SH-SY5Y (cell line): ENCODE data around the gene BCDIN3D.

Experiments used
- GATA2 ChIP-seq: IDR thresholded peaks from 2 replicates; pipeline ENCODE4 v1.6.1; 2011; ENCODE audit warnings: mild to moderate bottlenecking, low read depth, low read length
- GATA3 ChIP-seq: IDR thresholded peaks from 2 replicates; pipeline ENCODE4 v1.6.1; 2011; ENCODE audit warnings: low read depth, mild to moderate bottlenecking, low read length, moderate library complexity

The BCDIN3D gene

DNA sequence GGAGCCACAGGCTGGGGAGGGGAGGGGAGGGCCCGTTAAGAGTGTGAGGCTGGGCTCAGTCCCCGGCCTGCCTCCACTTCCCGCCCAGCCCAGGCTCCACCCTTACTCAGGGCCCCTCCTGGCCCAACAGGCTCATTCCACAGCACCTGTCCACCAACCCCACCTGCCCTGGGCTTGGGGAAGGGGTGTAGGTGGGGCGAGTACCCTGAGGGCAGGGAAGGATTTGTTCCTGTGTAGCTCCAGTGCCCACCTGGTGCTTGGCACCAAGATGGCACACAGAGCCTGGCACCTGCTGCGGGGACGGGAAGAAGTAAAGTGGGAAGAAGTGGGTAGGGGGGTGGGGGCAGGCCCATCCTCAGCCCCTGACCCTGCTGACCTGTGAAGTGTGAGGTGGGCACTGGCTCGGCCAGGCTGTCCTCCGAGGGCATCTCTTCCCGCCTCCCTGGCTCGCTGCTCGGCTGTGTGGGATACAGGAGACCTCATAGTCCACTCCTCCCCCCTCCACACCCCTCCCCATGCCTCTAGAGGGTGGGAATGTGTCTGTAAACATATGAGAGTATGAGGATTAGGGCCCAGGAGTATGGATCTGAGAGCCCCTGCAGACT lies 49.8 kb downstream of the BCDIN3D start:
- TF ChIP-seq GATA2 = no peak
- TF ChIP-seq GATA3 = no peak

DNA sequence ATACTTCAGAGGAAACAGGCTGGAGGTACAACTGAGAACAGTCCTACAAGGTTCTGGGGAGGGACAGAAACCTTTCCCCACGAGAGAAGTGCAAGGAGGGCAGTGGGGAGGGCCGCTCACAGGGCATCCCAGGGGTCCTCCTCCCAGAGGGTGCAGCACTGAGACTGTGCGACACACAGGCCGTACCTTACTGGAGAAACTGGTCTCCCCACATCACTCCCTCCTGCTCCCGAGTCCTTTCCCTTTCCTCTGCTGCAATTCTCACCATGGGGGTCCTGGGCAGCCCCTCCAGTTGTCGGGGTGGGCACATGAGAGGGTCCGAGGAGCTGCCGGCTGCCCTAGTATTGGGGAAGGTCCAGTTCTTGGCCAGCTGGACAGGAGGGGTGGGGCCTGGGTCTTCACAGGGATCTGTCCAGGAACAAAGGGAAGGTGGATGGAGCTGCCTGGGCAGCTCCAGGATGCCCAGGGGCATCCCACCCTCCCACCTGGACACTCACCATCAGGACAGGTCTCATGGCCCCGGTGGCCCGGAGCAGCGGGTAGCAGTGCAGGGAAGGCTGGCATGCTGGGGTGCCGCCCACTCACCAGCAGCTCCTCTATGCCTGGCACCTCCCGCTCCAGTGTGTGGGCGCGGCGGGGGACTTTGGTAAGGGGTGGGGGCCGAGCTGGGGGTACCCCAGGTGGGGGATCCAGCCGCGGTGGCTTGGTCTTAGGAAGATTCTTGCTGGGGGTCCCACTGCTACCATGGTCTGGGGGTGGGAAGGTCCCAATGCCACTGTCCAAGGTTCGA lies 50.5 kb downstream of the BCDIN3D start:
- no peak for TF ChIP-seq GATA3
- TF ChIP-seq GATA2 = no peak

- TF ChIP-seq GATA3 = no peak
Observed at GRCh38 chr12:49791700-49792099, 51.2 kb downstream of the BCDIN3D start.

- TF ChIP-seq GATA2 (no peak), GATA3 (no peak)
Observed at GRCh38 chr12:49790741-49791555, 52.0 kb downstream of the BCDIN3D start.

GRCh38 chr12:49789992-49790391 lies 52.9 kb downstream of the BCDIN3D start:
- TF ChIP-seq GATA2 (no peak), GATA3 (no peak)

DNA sequence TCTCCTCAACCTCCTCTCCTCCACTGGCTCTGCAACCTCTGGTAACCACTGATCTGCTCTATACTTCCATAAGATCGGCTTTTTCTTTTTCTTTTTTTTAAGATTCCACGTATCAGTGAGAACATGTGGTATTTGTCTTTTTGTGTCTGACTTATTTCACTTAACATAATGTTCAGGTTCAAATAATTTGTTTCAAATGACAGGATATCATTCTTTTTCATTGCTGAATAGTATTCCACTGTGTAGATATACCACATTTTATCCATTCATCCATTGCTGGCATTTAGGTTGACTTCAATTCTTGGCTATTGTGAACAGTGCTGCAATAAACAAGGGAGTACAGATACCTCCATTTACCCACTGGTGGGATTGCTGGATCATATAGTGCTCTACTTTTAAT lies 55.2 kb downstream of the BCDIN3D start:
- TF ChIP-seq GATA3 (no peak), GATA2 (no peak)
